Neutrophil (primary cell): ENCODE measurements around the gene CERS1.

Experiments
- H3K27ac ChIP-seq: fragments of 200-600 bp; sonication (generic); 2 replicates; pipeline ENCODE4 v1.5.1; 2016; ENCODE audit warnings: mild to moderate bottlenecking, moderate library complexity
- H3K27me3 ChIP-seq: fragments of 200-600 bp; sonication (generic); 2 replicates; pipeline ENCODE4 v1.6.0; 2016; ENCODE audit warnings: mild to moderate bottlenecking
- H3K36me3 ChIP-seq: fragments of 200-600 bp; sonication (generic); 2 replicates; pipeline ENCODE4 v1.5.1; 2017
- H3K4me1 ChIP-seq, 2 experiments: fragments of 200-600 bp in 1 of 2; sonication (generic) in 1 of 2; 1 replicate in 1 of 2; 2 replicates in 1 of 2; pipeline versions ENCODE4 v1.5.1 to v1.6.1; 2013 to 2016; ENCODE audit warnings: low read depth in 1 of 2, low read length in 1 of 2, mild to moderate bottlenecking in 1 of 2, moderate library complexity in 1 of 2; ENCODE audit not compliant: control insufficient read depth in 1 of 2, insufficient read depth in 1 of 2
- H3K4me3 ChIP-seq, 2 experiments: fragments of 200-600 bp in 1 of 2; sonication (generic) in 1 of 2; 1 replicate in 1 of 2; 2 replicates in 1 of 2; pipeline ENCODE4 v1.5.1; 2013 to 2016; ENCODE audit warnings: low read depth in 1 of 2, low read length in 1 of 2, mild to moderate bottlenecking in 1 of 2, moderate library complexity in 1 of 2
- H3K9me3 ChIP-seq: fragments of 200-600 bp; sonication (generic); 2 replicates; pipeline ENCODE4 v1.5.1; 2016
- TF ChIP-seq, protein P1 (sequence below): fragments of 200-600 bp; sonication (generic); IDR thresholded peaks from 2 replicates; pipeline ENCODE4 v1.5.1; 2016; ENCODE audit warnings: antibody characterized with exemption

CERS1 gene

GRCh38 chr19:18897094-18898029 is 1.4 kb upstream of the CERS1 start:
- Histone ChIP-seq H3K9me3 (no peaks in the 10 kb centered on the region), H3K27ac (no peak overlapping the region), H3K4me1 (peaks cover 4 to 12% of the 10 kb centered on the region in 2 experiments), H3K4me3 (no peak overlapping the region), H3K27me3 (peaks cover 56% of the 10 kb centered on the region), H3K36me3 (peaks cover 40% of the 10 kb centered on the region)
- TF ChIP-seq, protein P1, sequence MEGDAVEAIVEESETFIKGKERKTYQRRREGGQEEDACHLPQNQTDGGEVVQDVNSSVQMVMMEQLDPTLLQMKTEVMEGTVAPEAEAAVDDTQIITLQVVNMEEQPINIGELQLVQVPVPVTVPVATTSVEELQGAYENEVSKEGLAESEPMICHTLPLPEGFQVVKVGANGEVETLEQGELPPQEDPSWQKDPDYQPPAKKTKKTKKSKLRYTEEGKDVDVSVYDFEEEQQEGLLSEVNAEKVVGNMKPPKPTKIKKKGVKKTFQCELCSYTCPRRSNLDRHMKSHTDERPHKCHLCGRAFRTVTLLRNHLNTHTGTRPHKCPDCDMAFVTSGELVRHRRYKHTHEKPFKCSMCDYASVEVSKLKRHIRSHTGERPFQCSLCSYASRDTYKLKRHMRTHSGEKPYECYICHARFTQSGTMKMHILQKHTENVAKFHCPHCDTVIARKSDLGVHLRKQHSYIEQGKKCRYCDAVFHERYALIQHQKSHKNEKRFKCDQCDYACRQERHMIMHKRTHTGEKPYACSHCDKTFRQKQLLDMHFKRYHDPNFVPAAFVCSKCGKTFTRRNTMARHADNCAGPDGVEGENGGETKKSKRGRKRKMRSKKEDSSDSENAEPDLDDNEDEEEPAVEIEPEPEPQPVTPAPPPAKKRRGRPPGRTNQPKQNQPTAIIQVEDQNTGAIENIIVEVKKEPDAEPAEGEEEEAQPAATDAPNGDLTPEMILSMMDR: no peak

- no peaks in the 10 kb centered on the region for H3K9me3 ChIP-seq
- no peak overlapping the region for H3K4me3 ChIP-seq
- peaks cover 65% of the 10 kb centered on the region for H3K27me3 ChIP-seq
- TF ChIP-seq, protein P1: no peak
- no peak overlapping the region for H3K27ac ChIP-seq
- peaks cover 35% of the 10 kb centered on the region for H3K36me3 ChIP-seq
- peaks cover 4 to 12% of the 10 kb centered on the region in 2 experiments for H3K4me1 ChIP-seq
Observed at GRCh38 chr19:18896421-18896841, 473 bp upstream of the CERS1 start.

GRCh38 chr19:18895038-18895823 is 727 bp downstream of the CERS1 start:
- peaks cover 4 to 12% of the 10 kb centered on the region in 2 experiments for H3K4me1 ChIP-seq
- H3K9me3 ChIP-seq: no peaks in the 10 kb centered on the region
- TF ChIP-seq, protein P1: no peak
- peak overlapping the region in 1 of 2 experiments; percentile 10 for H3K4me3 ChIP-seq
- no peak overlapping the region for H3K27ac ChIP-seq
- peaks cover 23% of the 10 kb centered on the region for H3K36me3 ChIP-seq
- H3K27me3 ChIP-seq: peaks cover 67% of the 10 kb centered on the region

DNA sequence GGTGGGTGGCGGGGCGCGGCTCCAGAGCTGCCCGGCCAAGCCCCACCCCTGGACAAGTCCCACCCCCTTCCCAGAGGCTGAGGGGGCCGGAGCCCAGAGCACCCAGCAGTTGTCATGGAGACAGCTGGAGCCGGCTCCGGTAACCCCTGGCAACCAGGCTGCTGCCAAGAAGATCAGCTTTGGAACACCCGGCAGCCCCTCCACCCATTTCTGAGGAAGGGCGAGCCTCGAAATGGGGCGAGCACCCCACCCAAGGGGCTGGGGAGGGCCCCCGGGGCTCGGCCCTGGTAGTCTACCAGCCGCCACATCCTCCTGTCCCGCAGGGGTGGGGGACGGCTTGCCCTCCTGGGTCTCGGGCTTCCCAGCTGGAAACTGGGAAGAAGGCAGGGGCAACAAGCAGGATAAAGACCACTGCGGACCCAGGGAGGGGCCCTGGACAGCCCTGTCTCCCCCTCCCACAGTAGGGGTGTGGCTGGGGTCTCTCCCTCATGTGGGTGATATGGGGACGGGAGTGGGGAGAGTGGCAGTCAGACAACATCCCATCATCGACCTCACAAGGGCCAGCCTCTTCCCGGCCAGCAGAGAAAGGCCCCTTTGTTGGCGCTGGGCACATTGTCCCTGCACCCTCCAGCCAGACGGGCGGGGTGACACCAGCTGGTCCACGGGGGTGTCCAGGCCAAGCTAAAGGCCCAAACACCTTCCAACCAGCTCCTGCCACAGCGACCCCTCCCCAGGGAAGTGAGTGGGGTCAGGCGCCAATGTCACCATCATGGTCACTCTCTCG is 1.5 kb downstream of the CERS1 start:
- peaks cover 15% of the 10 kb centered on the region for H3K36me3 ChIP-seq
- H3K4me3 ChIP-seq: no peak overlapping the region
- H3K27ac ChIP-seq: no peak overlapping the region
- H3K9me3 ChIP-seq: no peaks in the 10 kb centered on the region
- peaks cover 4 to 12% of the 10 kb centered on the region in 2 experiments for H3K4me1 ChIP-seq
- H3K27me3 ChIP-seq: peaks cover 71% of the 10 kb centered on the region
- TF ChIP-seq, protein P1: no peak
